ENCODE data around the gene SIRT7. TPM values are rescaled to one million over a fixed set of nuclear protein-coding genes. Genes with fewer than 3 reads are reported as not detected.
A peak's percentile ranks its signal among the peaks of the same experiment; 100 is the strongest.

Gene SIRT7
- total and polyA plus RNA-seq, 4 donors, result 14.7 to 43.4 (median 32.9) TPM

GRCh38 chr17:81942167-81942553, 24.2 kb upstream of the SIRT7 start:
- Histone ChIP-seq H3K9me3 (ENCODE audit: control insufficient read depth in 4 of 4, insufficient read depth in 3 of 4, low read length in 3 of 4) (no peaks in the 10 kb centered on the region), H3K9ac (ENCODE audit: insufficient read depth in 1 of 2, low read length in 2 of 2) (no peak overlapping the region), H3K4me1 (ENCODE audit: control insufficient read depth in 5 of 5, insufficient read depth in 5 of 5, low read length in 5 of 5) (peaks cover 0 to 2% (median 0%) of the 10 kb centered on the region in 5 donors), H3K27me3 (ENCODE audit: control insufficient read depth in 3 of 3, insufficient read depth in 3 of 3, low read length in 2 of 3) (peaks cover 0 to 6% (median 3%) of the 10 kb centered on the region in 3 donors), H3K36me3 (ENCODE audit: control insufficient read depth in 4 of 4, insufficient read depth in 4 of 4, low read length in 4 of 4) (no peaks in the 10 kb centered on the region), H3K4me3 (no peak overlapping the region), H3K27ac (ENCODE audit: low read depth in 1 of 2, low read length in 1 of 2) (peak overlapping the region in 1 of 2 donors; percentile 52)
- ATAC-seq (ENCODE audit: insufficient read depth, low FRiP score) (no peak), DNase-seq (no peak)
- 45 to 55% methylated on average over 11 to 12 of the region's 12 CpGs for WGBS, 2 donors
- no peak for TF ChIP-seq CTCF (IDR thresholded peaks at IDR 0.05; ENCODE audit: control extremely low read depth, extremely low read depth)

GRCh38 chr17:81941484-81942166, 23.6 kb upstream of the SIRT7 start:
- Histone ChIP-seq H3K36me3 (ENCODE audit: control insufficient read depth in 4 of 4, insufficient read depth in 4 of 4, low read length in 4 of 4) (no peaks in the 10 kb centered on the region), H3K4me3 (no peak overlapping the region), H3K27ac (ENCODE audit: low read depth in 1 of 2, low read length in 1 of 2) (peak overlapping the region in 1 of 2 donors; percentile 52), H3K27me3 (ENCODE audit: control insufficient read depth in 3 of 3, insufficient read depth in 3 of 3, low read length in 2 of 3) (peaks cover 0 to 6% (median 3%) of the 10 kb centered on the region in 3 donors), H3K9ac (ENCODE audit: insufficient read depth in 1 of 2, low read length in 2 of 2) (no peak overlapping the region), H3K9me3 (ENCODE audit: control insufficient read depth in 4 of 4, insufficient read depth in 3 of 4, low read length in 3 of 4) (no peaks in the 10 kb centered on the region), H3K4me1 (ENCODE audit: control insufficient read depth in 5 of 5, insufficient read depth in 5 of 5, low read length in 5 of 5) (peaks cover 0 to 5% (median 0%) of the 10 kb centered on the region in 5 donors)
- ATAC-seq (ENCODE audit: insufficient read depth, low FRiP score) (no peak), DNase-seq (no peak)
- TF ChIP-seq CTCF (IDR thresholded peaks at IDR 0.05; ENCODE audit: control extremely low read depth, extremely low read depth), result no peak
- WGBS, 2 donors, result 47 to 56% methylated on average over 27 to 30 of the region's 30 CpGs

GRCh38 chr17:81940538-81941483, 22.8 kb upstream of the SIRT7 start:
- Histone ChIP-seq H3K4me3 (no peak overlapping the region), H3K9me3 (ENCODE audit: control insufficient read depth in 4 of 4, insufficient read depth in 3 of 4, low read length in 3 of 4) (no peaks in the 10 kb centered on the region), H3K9ac (ENCODE audit: insufficient read depth in 1 of 2, low read length in 2 of 2) (no peak overlapping the region), H3K27ac (ENCODE audit: low read depth in 1 of 2, low read length in 1 of 2) (no peak overlapping the region), H3K4me1 (ENCODE audit: control insufficient read depth in 5 of 5, insufficient read depth in 5 of 5, low read length in 5 of 5) (peaks cover 0 to 8% (median 0%) of the 10 kb centered on the region in 5 donors), H3K36me3 (ENCODE audit: control insufficient read depth in 4 of 4, insufficient read depth in 4 of 4, low read length in 4 of 4) (no peaks in the 10 kb centered on the region), H3K27me3 (ENCODE audit: control insufficient read depth in 3 of 3, insufficient read depth in 3 of 3, low read length in 2 of 3) (peaks cover 0 to 6% (median 3%) of the 10 kb centered on the region in 3 donors)
- ATAC-seq (ENCODE audit: insufficient read depth, low FRiP score) (no peak), DNase-seq (no peak)
- WGBS, 2 donors, result 91 to 95% methylated on average over 56 of the region's 56 CpGs
- no peak for TF ChIP-seq CTCF (IDR thresholded peaks at IDR 0.05; ENCODE audit: control extremely low read depth, extremely low read depth)

Measured in lung (tissue), 12 donors.